ENCODE data around the gene ZKSCAN7. TPM values are rescaled to one million over a fixed set of nuclear protein-coding genes. Genes with fewer than 3 reads are reported as not detected.

The ZKSCAN7 gene
- total and polyA plus RNA-seq, 2 of the 13 experiments (the other 11 are each of a cell fraction or from before 2014, with no cell fraction given) = 2.3 to 3.8 TPM

- TF ChIP-seq GLI4 (CRISPR knock-in tag; IDR thresholded peaks at IDR 0.05; ENCODE audit: borderline replicate concordance) (peak; percentile 67; the same call in 1 of the 2 replicates), ZHX1 (CRISPR knock-in tag; IDR thresholded peaks at IDR 0.05; ENCODE audit: low read depth) (no peak), ZNF850 (CRISPR knock-in tag; conservative IDR thresholded peaks at IDR 0.05) (no peak), ZBTB7A (CRISPR knock-in tag; IDR thresholded peaks at IDR 0.05) (no peak), FOSL1 (CRISPR knock-in tag; IDR thresholded peaks at IDR 0.05; ENCODE audit: borderline replicate concordance) (no peak), PTBP1 (IDR thresholded peaks at IDR 0.05; ENCODE audit: low read depth, low read length, poor library complexity, severe bottlenecking) (no peak), ZNF670 (CRISPR knock-in tag; IDR thresholded peaks at IDR 0.05; ENCODE audit: borderline replicate concordance) (no peak; the same call in 1 of the 2 replicates), HNF4A (CRISPR knock-in tag; IDR thresholded peaks at IDR 0.05) (no peak), DR1 (CRISPR knock-in tag; IDR thresholded peaks at IDR 0.05) (no peak; the same call in 1 of the 2 replicates), ZNF570 (CRISPR knock-in tag; IDR thresholded peaks at IDR 0.05; ENCODE audit: borderline replicate concordance) (no peak), SMARCE1 (IDR thresholded peaks at IDR 0.05; ENCODE audit: borderline replicate concordance) (no peak), ZFP36 (IDR thresholded peaks at IDR 0.05; ENCODE audit: borderline replicate concordance, low read depth, low read length, partially characterized antibody) (no peak), HNF4G (IDR thresholded peaks at IDR 0.05; ENCODE audit: borderline replicate concordance, low read depth, low read length) (no peak), HNF4G (CRISPR knock-in tag; IDR thresholded peaks at IDR 0.05; ENCODE audit: borderline replicate concordance, low read depth) (no peak), CEBPG (CRISPR knock-in tag; IDR thresholded peaks at IDR 0.05) (no peak), MAX (IDR thresholded peaks at IDR 0.05) (peak; percentile 40), ZNF646 (CRISPR knock-in tag; IDR thresholded peaks at IDR 0.05) (no peak)
Measured at GRCh38 chr3:44554626-44555592, at the start of gene ZKSCAN7 (continued).
